ENCODE data around the gene SCN2B.

SCN2B gene

DNA sequence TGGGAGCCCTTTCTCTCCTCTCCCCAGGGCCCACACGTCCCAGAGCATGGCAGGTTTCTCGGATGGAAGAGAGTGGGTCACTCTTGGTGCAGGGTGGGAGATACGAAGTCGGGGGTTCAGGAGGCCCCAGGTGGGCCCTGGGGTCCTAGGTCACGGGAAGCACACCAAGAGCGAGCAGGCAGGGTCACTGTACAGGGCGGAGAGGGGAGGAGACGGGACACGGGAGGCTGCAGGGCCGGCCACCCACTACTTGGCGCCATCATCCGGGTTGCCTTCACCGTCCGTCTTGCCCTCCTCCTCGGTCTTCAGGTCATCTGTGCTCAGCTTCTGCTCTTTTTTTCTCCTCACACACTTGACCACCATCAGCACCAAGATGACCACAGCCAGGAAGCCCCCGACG, 9.8 kb downstream of the SCN2B start:
- CTCF ChIA-PET: interaction anchor here (0.7 to 10.3 kb wide), 3 partner anchors 9 to 322 kb away, joined by 3 to 99 read pairs (median 4); no protein-coding TSS in a partner anchor

GRCh38 chr11:118164885-118165284, 11.6 kb downstream of the SCN2B start:
- DNase-seq: no peak
- Histone ChIP-seq H3K4me1 (ENCODE audit: control extremely low read depth in 1 of 4, control insufficient read depth in 4 of 4, insufficient read depth in 4 of 4, low read length in 3 of 4) (no peaks in the 10 kb centered on the region), H3K27ac (ENCODE audit: insufficient read depth in 1 of 2, low read depth in 1 of 2, low read length in 2 of 2, poor library complexity in 1 of 2, severe bottlenecking in 2 of 2) (no peak overlapping the region), H3K36me3 (ENCODE audit: control insufficient read depth in 4 of 4, insufficient read depth in 4 of 4, low read length in 3 of 4) (no peaks in the 10 kb centered on the region), H3K4me3 (ENCODE audit: control insufficient read depth in 1 of 7, extremely low read depth in 1 of 7, insufficient read depth in 4 of 7, low read depth in 2 of 7, low read length in 6 of 7) (no peak overlapping the region), H3K9me3 (ENCODE audit: control extremely low read depth in 1 of 5, control insufficient read depth in 4 of 5, insufficient read depth in 2 of 5, low read depth in 1 of 5, low read length in 4 of 5) (no peaks in the 10 kb centered on the region), H3K27me3 (replicated peaks in 2 of 5; ENCODE audit: control insufficient read depth in 4 of 5, insufficient read depth in 5 of 5, low read length in 4 of 5) (peaks cover 0 to 8% (median 0%) of the 10 kb centered on the region in 5 experiments)
- WGBS (ENCODE audit: insufficient coverage): 86% methylated on average over 1 of the region's 2 CpGs
- ChIA-PET POLR2A (no interaction called here), CTCF (interaction anchor here (0.9 to 10.3 kb wide), 4 partner anchors 7 to 93 kb away, joined by 4 to 99 read pairs (median 5); no protein-coding TSS in a partner anchor)

More for the DNA sequence above, 9.8 kb downstream of the SCN2B start:
- H3K4me1 ChIP-seq (ENCODE audit: control extremely low read depth in 1 of 4, control insufficient read depth in 4 of 4, insufficient read depth in 4 of 4, low read length in 3 of 4): peaks cover 0 to 3% (median 1%) of the 10 kb centered on the region in 4 experiments
- no peaks in the 10 kb centered on the region for H3K36me3 ChIP-seq (ENCODE audit: control insufficient read depth in 4 of 4, insufficient read depth in 4 of 4, low read length in 3 of 4)
- POLR2A ChIA-PET: no interaction called here
- H3K27ac ChIP-seq (ENCODE audit: insufficient read depth in 1 of 2, low read depth in 1 of 2, low read length in 2 of 2, poor library complexity in 1 of 2, severe bottlenecking in 2 of 2): no peak overlapping the region
- no peak for DNase-seq
- H3K4me3 ChIP-seq (ENCODE audit: control insufficient read depth in 1 of 7, extremely low read depth in 1 of 7, insufficient read depth in 4 of 7, low read depth in 2 of 7, low read length in 6 of 7): no peak overlapping the region
- peaks cover 0 to 8% (median 0%) of the 10 kb centered on the region in 5 experiments for H3K27me3 ChIP-seq (replicated peaks in 2 of 5; ENCODE audit: control insufficient read depth in 4 of 5, insufficient read depth in 5 of 5, low read length in 4 of 5)
- no peaks in the 10 kb centered on the region for H3K9me3 ChIP-seq (ENCODE audit: control extremely low read depth in 1 of 5, control insufficient read depth in 4 of 5, insufficient read depth in 2 of 5, low read depth in 1 of 5, low read length in 4 of 5)
- WGBS (ENCODE audit: insufficient coverage): 94% methylated on average over 12 of the region's 17 CpGs

- Histone ChIP-seq H3K27me3 (replicated peaks in 2 of 5; ENCODE audit: control insufficient read depth in 4 of 5, insufficient read depth in 5 of 5, low read length in 4 of 5) (peaks cover 0 to 5% (median 0%) of the 10 kb centered on the region in 5 experiments), H3K4me1 (ENCODE audit: control extremely low read depth in 1 of 4, control insufficient read depth in 4 of 4, insufficient read depth in 4 of 4, low read length in 3 of 4) (no peaks in the 10 kb centered on the region), H3K27ac (ENCODE audit: insufficient read depth in 1 of 2, low read depth in 1 of 2, low read length in 2 of 2, poor library complexity in 1 of 2, severe bottlenecking in 2 of 2) (no peak overlapping the region), H3K4me3 (ENCODE audit: control insufficient read depth in 1 of 7, extremely low read depth in 1 of 7, insufficient read depth in 4 of 7, low read depth in 2 of 7, low read length in 6 of 7) (no peak overlapping the region), H3K36me3 (ENCODE audit: control insufficient read depth in 4 of 4, insufficient read depth in 4 of 4, low read length in 3 of 4) (no peaks in the 10 kb centered on the region), H3K9me3 (ENCODE audit: control extremely low read depth in 1 of 5, control insufficient read depth in 4 of 5, insufficient read depth in 2 of 5, low read depth in 1 of 5, low read length in 4 of 5) (no peaks in the 10 kb centered on the region)
- ChIA-PET POLR2A (no interaction called here), CTCF (interaction anchor here (0.7 to 1.7 kb wide), 3 partner anchors 8 to 35 kb away, joined by 3 to 4 read pairs (median 4); no protein-coding TSS in a partner anchor)
- WGBS (ENCODE audit: insufficient coverage): 75% methylated on average over 2 of the region's 5 CpGs
- no peak for DNase-seq
Measured at GRCh38 chr11:118163494-118163893, 12.9 kb downstream of the SCN2B start.

- Histone ChIP-seq H3K36me3 (ENCODE audit: control insufficient read depth in 4 of 4, insufficient read depth in 4 of 4, low read length in 3 of 4) (no peaks in the 10 kb centered on the region), H3K4me3 (ENCODE audit: control insufficient read depth in 1 of 7, extremely low read depth in 1 of 7, insufficient read depth in 4 of 7, low read depth in 2 of 7, low read length in 6 of 7) (no peak overlapping the region), H3K4me1 (ENCODE audit: control extremely low read depth in 1 of 4, control insufficient read depth in 4 of 4, insufficient read depth in 4 of 4, low read length in 3 of 4) (no peaks in the 10 kb centered on the region), H3K9me3 (ENCODE audit: control extremely low read depth in 1 of 5, control insufficient read depth in 4 of 5, insufficient read depth in 2 of 5, low read depth in 1 of 5, low read length in 4 of 5) (no peaks in the 10 kb centered on the region), H3K27ac (ENCODE audit: insufficient read depth in 1 of 2, low read depth in 1 of 2, low read length in 2 of 2, poor library complexity in 1 of 2, severe bottlenecking in 2 of 2) (no peak overlapping the region), H3K27me3 (replicated peaks in 2 of 5; ENCODE audit: control insufficient read depth in 4 of 5, insufficient read depth in 5 of 5, low read length in 4 of 5) (peaks cover 0 to 8% (median 0%) of the 10 kb centered on the region in 5 experiments)
- no peak for DNase-seq
- WGBS (ENCODE audit: insufficient coverage): 100% methylated on average over 1 of the region's 3 CpGs
- CTCF ChIA-PET: interaction anchor here (0.7 kb wide), 1 partner anchor 9 kb away, joined by 4 read pairs; no protein-coding TSS in a partner anchor
- POLR2A ChIA-PET: no interaction called here
Measured at GRCh38 chr11:118162846-118163245, 13.6 kb downstream of the SCN2B start.

GRCh38 chr11:118161786-118162185, 14.7 kb downstream of the SCN2B start:
- H3K27me3 ChIP-seq (replicated peaks in 2 of 5; ENCODE audit: control insufficient read depth in 4 of 5, insufficient read depth in 5 of 5, low read length in 4 of 5): peaks cover 0 to 19% (median 9%) of the 10 kb centered on the region in 5 experiments
- H3K27ac ChIP-seq (ENCODE audit: insufficient read depth in 1 of 2, low read depth in 1 of 2, low read length in 2 of 2, poor library complexity in 1 of 2, severe bottlenecking in 2 of 2): no peak overlapping the region
- CTCF ChIA-PET: no interaction called here
- no peak overlapping the region for H3K4me3 ChIP-seq (ENCODE audit: control insufficient read depth in 1 of 7, extremely low read depth in 1 of 7, insufficient read depth in 4 of 7, low read depth in 2 of 7, low read length in 6 of 7)
- no peaks in the 10 kb centered on the region for H3K9me3 ChIP-seq (ENCODE audit: control extremely low read depth in 1 of 5, control insufficient read depth in 4 of 5, insufficient read depth in 2 of 5, low read depth in 1 of 5, low read length in 4 of 5)
- POLR2A ChIA-PET: no interaction called here
- DNase-seq: no peak
- H3K4me1 ChIP-seq (ENCODE audit: control extremely low read depth in 1 of 4, control insufficient read depth in 4 of 4, insufficient read depth in 4 of 4, low read length in 3 of 4): peaks cover 0 to 2% (median under 1%) of the 10 kb centered on the region in 4 experiments
- no peaks in the 10 kb centered on the region for H3K36me3 ChIP-seq (ENCODE audit: control insufficient read depth in 4 of 4, insufficient read depth in 4 of 4, low read length in 3 of 4)
- WGBS (ENCODE audit: insufficient coverage): 76% methylated on average over 6 of the region's 6 CpGs

DNA sequence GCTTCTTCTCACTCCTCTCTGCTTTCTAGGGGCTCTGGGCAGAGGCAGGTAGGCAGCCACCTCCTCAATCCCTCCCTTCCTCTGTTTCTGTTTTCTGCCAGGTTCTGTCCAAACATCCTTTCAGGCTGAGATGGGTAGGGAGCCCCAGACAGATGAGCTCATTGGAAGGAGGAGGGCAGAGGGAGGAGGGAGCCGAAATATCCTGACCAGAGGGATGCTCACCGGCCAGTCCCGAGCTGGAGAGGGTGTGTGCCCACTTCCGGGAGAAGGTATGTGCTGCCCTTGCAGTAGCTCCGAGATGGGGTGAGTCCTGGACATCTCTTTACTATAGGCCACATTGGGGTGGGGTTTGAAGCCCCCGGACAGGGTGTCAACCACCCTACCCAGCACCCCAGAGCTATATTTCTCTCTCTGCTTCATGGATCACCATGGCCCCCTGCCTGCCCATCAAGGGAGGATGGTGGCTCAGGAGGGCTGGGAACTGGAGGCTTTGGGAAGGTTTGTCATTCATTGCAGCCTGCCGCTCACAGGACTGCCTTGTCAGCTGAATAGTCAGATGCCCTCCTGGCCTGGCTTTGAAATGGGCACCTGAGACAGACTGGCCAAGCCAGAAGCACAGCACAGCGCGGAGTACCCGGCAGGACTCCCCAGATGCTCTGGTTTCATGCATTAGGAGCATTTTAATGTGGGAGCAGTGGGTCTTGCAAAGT, 19.1 kb downstream of the SCN2B start:
- CTCF ChIA-PET: interaction anchor here (1.4 to 7.4 kb wide), 5 partner anchors 11 to 132 kb away, joined by 3 to 99 read pairs (median 9); no protein-coding TSS in a partner anchor
- DNase-seq: no peak
- Histone ChIP-seq H3K9me3 (ENCODE audit: control extremely low read depth in 1 of 5, control insufficient read depth in 4 of 5, insufficient read depth in 2 of 5, low read depth in 1 of 5, low read length in 4 of 5) (no peaks in the 10 kb centered on the region), H3K4me3 (ENCODE audit: control insufficient read depth in 1 of 7, extremely low read depth in 1 of 7, insufficient read depth in 4 of 7, low read depth in 2 of 7, low read length in 6 of 7) (no peak overlapping the region), H3K27me3 (replicated peaks in 2 of 5; ENCODE audit: control insufficient read depth in 4 of 5, insufficient read depth in 5 of 5, low read length in 4 of 5) (peaks cover 0 to 62% (median 33%) of the 10 kb centered on the region in 5 experiments), H3K4me1 (ENCODE audit: control extremely low read depth in 1 of 4, control insufficient read depth in 4 of 4, insufficient read depth in 4 of 4, low read length in 3 of 4) (peaks cover 0 to 20% (median 14%) of the 10 kb centered on the region in 4 experiments), H3K36me3 (ENCODE audit: control insufficient read depth in 4 of 4, insufficient read depth in 4 of 4, low read length in 3 of 4) (no peaks in the 10 kb centered on the region), H3K27ac (ENCODE audit: insufficient read depth in 1 of 2, low read depth in 1 of 2, low read length in 2 of 2, poor library complexity in 1 of 2, severe bottlenecking in 2 of 2) (no peak overlapping the region)
- POLR2A ChIA-PET: no interaction called here
- 69% methylated on average over 8 of the region's 10 CpGs for WGBS (ENCODE audit: insufficient coverage)

GRCh38 chr11:118156531-118157185, 19.8 kb downstream of the SCN2B start:
- DNase-seq: peak; percentile 46 to 70 (median 68)
- WGBS (ENCODE audit: insufficient coverage): 7% methylated on average over 17 of the region's 21 CpGs
- H3K36me3 ChIP-seq (ENCODE audit: control insufficient read depth in 4 of 4, insufficient read depth in 4 of 4, low read length in 3 of 4): no peaks in the 10 kb centered on the region
- ChIA-PET CTCF (interaction anchor here (1.4 to 7.4 kb wide), 7 partner anchors 10 to 133 kb away, joined by 3 to 99 read pairs (median 9); no protein-coding TSS in a partner anchor), POLR2A (no interaction called here)
- H3K4me3 ChIP-seq (ENCODE audit: control insufficient read depth in 1 of 7, extremely low read depth in 1 of 7, insufficient read depth in 4 of 7, low read depth in 2 of 7, low read length in 6 of 7): peak overlapping the region in 1 of 7 experiments; percentile 28
- no peak overlapping the region for H3K27ac ChIP-seq (ENCODE audit: insufficient read depth in 1 of 2, low read depth in 1 of 2, low read length in 2 of 2, poor library complexity in 1 of 2, severe bottlenecking in 2 of 2)
- peaks cover 0 to 24% (median 16%) of the 10 kb centered on the region in 4 experiments for H3K4me1 ChIP-seq (ENCODE audit: control extremely low read depth in 1 of 4, control insufficient read depth in 4 of 4, insufficient read depth in 4 of 4, low read length in 3 of 4)
- H3K9me3 ChIP-seq (ENCODE audit: control extremely low read depth in 1 of 5, control insufficient read depth in 4 of 5, insufficient read depth in 2 of 5, low read depth in 1 of 5, low read length in 4 of 5): no peaks in the 10 kb centered on the region
- peaks cover 0 to 68% (median 36%) of the 10 kb centered on the region in 5 experiments for H3K27me3 ChIP-seq (replicated peaks in 2 of 5; ENCODE audit: control insufficient read depth in 4 of 5, insufficient read depth in 5 of 5, low read length in 4 of 5)
